IMR-90 (cell line): Measurements from ENCODE around the gene AUTS2. TPM values are rescaled to one million over a fixed set of nuclear protein-coding genes. Genes with fewer than 3 reads are reported as not detected.

Experiments
- ATAC-seq: fragments of 200-7000 bp; cut with Tn5 transposase; 2 replicates; pipeline ENCODE4 v1.9.1; 2020; ENCODE audit warnings: low read depth, mild to moderate bottlenecking, moderate library complexity
- BruUV-seq: library from RNA; stranded (reverse); fragments of 400-500 nt; replicated peaks from 2 replicates; lab custom pipeline; 2021; lab: Mats Ljungman, UMichigan
- CTCF ChIA-PET: fragments of 300-600 bp; formaldehyde crosslinking; extraction: SDS; loops from one replicate; lab custom pipeline; 2021; ENCODE audit warnings: antibody characterized with exemption; lab: Yijun Ruan, JAX
- POLR2A ChIA-PET: fragments of 300-600 bp; sonication (Branson Sonifier 250); formaldehyde crosslinking; loops from one replicate; lab custom pipeline; 2022; ENCODE audit warnings: antibody characterized with exemption; ENCODE audit not compliant: unreplicated experiment; lab: Charles Lee
- DNase-seq: peaks from one replicate; pipeline ENCODE4 v3.0.0; 2013
- H2AFZ ChIP-seq: replicated peaks from 2 replicates; pipeline ENCODE3; 2013; ENCODE audit warnings: low read length, mild to moderate bottlenecking; ENCODE audit not compliant: poor library complexity
- H2AK5ac ChIP-seq: 2 replicates; pipeline ENCODE4 v1.6.1; 2013; ENCODE audit warnings: low read depth, low read length, inconsistent platforms
- H2AK9ac ChIP-seq: replicated peaks from 2 replicates; pipeline ENCODE3; 2013; ENCODE audit warnings: mild to moderate bottlenecking, low read depth, low read length, moderate library complexity; ENCODE audit not compliant: poor library complexity
- H2BK120ac ChIP-seq: 2 replicates; pipeline ENCODE4 v1.6.1; 2013; ENCODE audit warnings: low read depth, low read length, inconsistent platforms
- H2BK15ac ChIP-seq: 3 replicates; pipeline ENCODE4 v1.6.1; 2013; ENCODE audit warnings: low read depth, low read length, inconsistent platforms
- H2BK20ac ChIP-seq: 2 replicates; pipeline ENCODE4 v1.6.1; 2013; ENCODE audit warnings: low read depth, mild to moderate bottlenecking, inconsistent platforms, low read length, moderate library complexity
- H2BK5ac ChIP-seq: 2 replicates; pipeline ENCODE4 v1.6.1; 2013; ENCODE audit warnings: mild to moderate bottlenecking, low read depth, low read length, inconsistent platforms; ENCODE audit not compliant: poor library complexity, severe bottlenecking
- H3K14ac ChIP-seq: replicated peaks from 2 replicates; pipeline ENCODE4 v1.6.1; 2013; ENCODE audit warnings: low read depth, low read length, inconsistent platforms
- H3K18ac ChIP-seq: 2 replicates; pipeline ENCODE4 v1.6.1; 2013; ENCODE audit warnings: low read depth, low read length, control low read depth
- H3K23ac ChIP-seq: 2 replicates; pipeline ENCODE4 v1.6.1; 2013; ENCODE audit warnings: low read depth, low read length, inconsistent platforms
- H3K27ac ChIP-seq: 2 replicates; pipeline ENCODE4 v1.5.1; 2013; ENCODE audit warnings: mild to moderate bottlenecking, control low read depth, low read length; ENCODE audit not compliant: insufficient read depth
- H3K27me3 ChIP-seq: 2 replicates; pipeline ENCODE4 v1.6.1; 2013; ENCODE audit warnings: low read length; ENCODE audit not compliant: control insufficient read depth, insufficient read depth
- H3K36me3 ChIP-seq: 2 replicates; pipeline ENCODE4 v1.6.1; 2013; ENCODE audit warnings: low read length, mixed read lengths; ENCODE audit not compliant: control insufficient read depth, insufficient read depth
- H3K4ac ChIP-seq: 2 replicates; pipeline ENCODE4 v1.6.1; 2013; ENCODE audit warnings: low read depth, low read length, inconsistent platforms
- H3K4me1 ChIP-seq: 2 replicates; pipeline ENCODE4 v1.6.1; 2013; ENCODE audit warnings: low read length, mixed read lengths; ENCODE audit not compliant: control insufficient read depth, insufficient read depth
- H3K4me2 ChIP-seq: 2 replicates; pipeline ENCODE4 v1.6.1; 2013; ENCODE audit warnings: low read depth, mild to moderate bottlenecking, control low read depth, low read length, moderate library complexity
- H3K4me3 ChIP-seq: 2 replicates; pipeline ENCODE4 v1.5.1; 2013; ENCODE audit warnings: low read depth, mild to moderate bottlenecking, control low read depth, low read length, moderate library complexity; ENCODE audit not compliant: insufficient read depth
- H3K56ac ChIP-seq: 2 replicates; pipeline ENCODE4 v1.6.1; 2013; ENCODE audit warnings: low read length, inconsistent platforms; ENCODE audit not compliant: insufficient read depth; ENCODE audit errors: extremely low read depth
- H3K79me1 ChIP-seq, 2 experiments: 2 replicates each; pipeline ENCODE4 v1.6.1; 2013; ENCODE audit warnings: low read length in 2 of 2, inconsistent platforms in 1 of 2, low read depth in 1 of 2
- H3K9ac ChIP-seq: 2 replicates; pipeline ENCODE4 v1.6.1; 2013; ENCODE audit warnings: low read depth, low read length, control low read depth
- H3K9me1 ChIP-seq: 2 replicates; pipeline ENCODE4 v1.6.1; 2013; ENCODE audit warnings: low read length, inconsistent platforms; ENCODE audit not compliant: insufficient read depth
- H3K9me3 ChIP-seq: 2 replicates; pipeline ENCODE4 v1.6.1; 2013; ENCODE audit warnings: low read length; ENCODE audit not compliant: control insufficient read depth, insufficient read depth
- H4K20me1 ChIP-seq: 2 replicates; pipeline ENCODE4 v1.6.1; 2013; ENCODE audit warnings: low read length, inconsistent platforms; ENCODE audit not compliant: insufficient read depth
- H4K5ac ChIP-seq: 2 replicates; pipeline ENCODE4 v1.6.1; 2013; ENCODE audit warnings: mild to moderate bottlenecking, low read depth, low read length, control low read depth
- H4K8ac ChIP-seq, 2 experiments: 2 replicates each; pipeline ENCODE4 v1.6.1; 2013; ENCODE audit warnings: low read depth in 2 of 2, low read length in 2 of 2, control low read depth in 1 of 2, inconsistent platforms in 1 of 2
- H4K91ac ChIP-seq: 2 replicates; pipeline ENCODE4 v1.6.1; 2013; ENCODE audit warnings: low read depth, low read length, inconsistent platforms; ENCODE audit not compliant: insufficient read depth
- BHLHE40 ChIP-seq: fragments of 150-350 bp; IDR thresholded peaks from 2 replicates; pipeline ENCODE4 v1.6.1; 2016; ENCODE audit warnings: mild to moderate bottlenecking, low read depth, low read length
- CEBPB ChIP-seq: IDR thresholded peaks from 2 replicates; pipeline ENCODE4 v1.6.1; 2012; ENCODE audit warnings: low read depth, low read length, improper control_type of control experiment
- CHD1 ChIP-seq: IDR thresholded peaks from 2 replicates; pipeline ENCODE4 v1.6.1; 2012; ENCODE audit warnings: low read depth, low read length, improper control_type of control experiment
- FOS ChIP-seq: fragments of 150-350 bp; IDR thresholded peaks from 2 replicates; pipeline ENCODE4 v1.6.1; 2016; ENCODE audit warnings: low read depth, low read length
- MAFK ChIP-seq: IDR thresholded peaks from 2 replicates; pipeline ENCODE4 v1.6.1; 2012; ENCODE audit warnings: low read depth, low read length, improper control_type of control experiment
- MAZ ChIP-seq: IDR thresholded peaks from 2 replicates; pipeline ENCODE4 v1.6.1; 2012; ENCODE audit warnings: low read depth, mild to moderate bottlenecking, low read length, improper control_type of control experiment, moderate library complexity, borderline replicate concordance
- MXI1 ChIP-seq: IDR thresholded peaks from 2 replicates; pipeline ENCODE4 v1.6.1; 2012; ENCODE audit warnings: low read depth, mild to moderate bottlenecking, low read length, moderate library complexity, borderline replicate concordance
- NFE2L2 ChIP-seq: fragments of 150-350 bp; IDR thresholded peaks from 2 replicates; pipeline ENCODE4 v1.6.1; 2016; ENCODE audit warnings: low read depth, mild to moderate bottlenecking, low read length
- POLR2A ChIP-seq: IDR thresholded peaks from 2 replicates; pipeline ENCODE4 v1.6.1; 2012; ENCODE audit warnings: mild to moderate bottlenecking, low read depth, low read length
- RCOR1 ChIP-seq: IDR thresholded peaks from 2 replicates; pipeline ENCODE4 v1.6.1; 2012; ENCODE audit warnings: mild to moderate bottlenecking, low read length, improper control_type of control experiment; ENCODE audit not compliant: insufficient replicate concordance
- RFX5 ChIP-seq: IDR thresholded peaks from 2 replicates; pipeline ENCODE4 v1.8.0; 2012; ENCODE audit warnings: low read depth, mild to moderate bottlenecking, low read length, moderate library complexity
- SMC3 ChIP-seq: fragments of 150-350 bp; IDR thresholded peaks from 2 replicates; pipeline ENCODE4 v1.6.1; 2016; ENCODE audit warnings: low read depth, mild to moderate bottlenecking, antibody characterized with exemption, low read length, moderate library complexity
- WGBS, 2 experiments: methylation state at CpG; one replicate each; pipeline versions ENCODE4 v1.1.5 to v1.1.7; 2013; ENCODE audit warnings: missing lambda C conversion rate in 2 of 2; ENCODE audit not compliant: insufficient read length in 1 of 2; ENCODE audit errors: extremely low coverage in 2 of 2; 5-methylcytosine and 5-hydroxymethylcytosine counted together
- dilution Hi-C: fragments of 300-500 bp; cut with HindIII; formaldehyde crosslinking; loops from one replicate; pipeline ENCODE4 v1.14.3; 2018; ENCODE audit warnings: low sequenced_read_pairs; ENCODE audit not compliant: unreplicated experiment
- in situ Hi-C: fragments of 300-500 bp; cut with MboI; formaldehyde crosslinking; loops from 3 replicates; pipeline ENCODE4 v1.14.3; 2019; ENCODE audit warnings: low sequenced_read_pairs, inconsistent platforms, mixed read lengths
- intact Hi-C: fragments of 100-400 bp; cut with micrococcal nuclease; formaldehyde crosslinking; loops from 2 replicates; pipeline ENCODE4 v1.10.0; 2022
- polyA plus RNA-seq, 3 experiments: library from polyadenylated mRNA; depleted of rRNA; stranded (reverse); fragments of >200 nt; gene quantifications; 2 replicates each; pipeline ENCODE4 v1.2.3, GENCODE V29; 2012; ENCODE audit warnings: low replicate concordance in 1 of 3
- total RNA-seq: library from RNA; depleted of rRNA; stranded (reverse); fragments of >200 nt; gene quantifications from 2 replicates; pipeline ENCODE4 v1.2.3, GENCODE V29; 2012
- TF ChIP-seq, protein P1 (sequence below): fragments of 150-350 bp; IDR thresholded peaks from 2 replicates; pipeline ENCODE4 v1.6.1; 2017; ENCODE audit warnings: mild to moderate bottlenecking, antibody characterized with exemption, low read length, low read depth
- TF ChIP-seq, protein P2 (sequence below): fragments of 150-350 bp; IDR thresholded peaks from 2 replicates; pipeline ENCODE4 v1.6.1; 2016; ENCODE audit warnings: low read depth, mild to moderate bottlenecking, low read length, moderate library complexity, borderline replicate concordance
- TF ChIP-seq, protein P3 (sequence below): conservative IDR thresholded peaks from 2 replicates; pipeline ENCODE4 v1.5.1; 2012; ENCODE audit warnings: mild to moderate bottlenecking, low read depth, low read length, improper control_type of control experiment

Gene AUTS2
- total and polyA plus RNA-seq, 2 of the 4 experiments (the other 2 are of a cell fraction): 0.90 to 3.0 TPM

DNA sequence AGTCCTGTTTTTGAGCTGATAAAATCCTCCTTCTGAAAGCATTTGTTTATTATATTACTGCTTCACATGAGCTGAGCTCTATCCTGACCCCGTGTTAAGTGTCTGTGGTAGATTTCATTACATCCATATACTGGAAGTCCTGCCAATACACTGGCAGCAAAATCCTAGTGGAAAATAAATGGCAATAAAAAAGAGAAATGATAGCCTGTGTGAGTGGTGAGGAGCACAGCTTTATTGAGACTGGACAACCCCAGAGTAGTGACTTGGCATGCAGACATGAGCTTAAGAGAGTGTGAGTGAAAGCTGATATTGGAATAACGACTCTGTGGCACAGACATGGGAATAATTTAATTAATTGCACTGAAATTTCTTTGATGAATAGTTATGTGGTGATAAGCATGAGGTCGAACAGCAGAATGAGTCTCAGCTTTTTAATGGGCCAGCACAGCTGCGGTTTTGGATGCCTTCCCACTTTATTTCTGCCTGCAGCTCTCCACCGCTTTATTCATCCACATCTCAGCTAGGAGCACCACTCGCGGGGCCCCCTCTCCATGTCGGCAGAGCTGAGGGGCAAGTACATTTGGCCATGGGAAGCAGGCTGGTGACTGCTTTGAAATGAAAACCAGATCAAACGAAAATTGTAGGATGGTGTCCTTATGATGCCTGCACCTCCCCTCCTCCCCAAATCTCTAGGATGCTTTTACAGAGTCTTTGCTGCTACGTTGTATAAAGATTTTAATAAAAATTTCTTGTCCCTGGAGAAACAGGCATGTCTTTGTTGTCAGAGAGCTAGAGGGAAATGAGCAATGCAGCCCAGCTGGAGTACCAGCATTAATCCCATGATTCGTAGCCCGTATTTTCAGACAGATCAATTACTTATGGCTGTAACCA, 494.3 kb downstream of the AUTS2 start:
- no peaks in the 10 kb centered on the region for H3K27me3 ChIP-seq
- no peak overlapping the region for H2BK120ac ChIP-seq
- ChIA-PET CTCF (interaction anchor here (0.6 kb wide), 1 partner anchor 587 kb away, joined by 3 read pairs; no protein-coding TSS in a partner anchor), POLR2A (no interaction called here)
- no peak overlapping the region for H2AK9ac ChIP-seq
- H3K14ac ChIP-seq: no peak overlapping the region
- H3K18ac ChIP-seq: no peak overlapping the region
- no peak overlapping the region for H3K27ac ChIP-seq
- no peak overlapping the region for H2BK15ac ChIP-seq
- no peak for ATAC-seq
- DNase-seq: peak; percentile 0
- no peak overlapping the region for H3K4me2 ChIP-seq
- no peak overlapping the region for H3K56ac ChIP-seq
- 0 out of 2 replicates have a peak, but pooled peaks cover 2% of the 10 kb centered on the region for H3K9me3 ChIP-seq
- H3K79me1 ChIP-seq: no peaks in the 10 kb centered on the region
- H3K4ac ChIP-seq: no peak overlapping the region
- H2AK5ac ChIP-seq: no peak overlapping the region
- dilution Hi-C loops (no loop called here), intact Hi-C loops (no loop called here), in situ Hi-C loops (no loop called here)
- H3K9ac ChIP-seq: no peak overlapping the region
- H2BK5ac ChIP-seq: no peak overlapping the region
- no TSS peak for BruUV-seq
- H4K5ac ChIP-seq: no peak overlapping the region
- H3K4me3 ChIP-seq: no peak overlapping the region
- no peaks in the 10 kb centered on the region for H4K20me1 ChIP-seq
- H3K9me1 ChIP-seq: no peaks in the 10 kb centered on the region
- H3K4me1 ChIP-seq: no peaks in the 10 kb centered on the region
- no peak overlapping the region for H4K8ac ChIP-seq
- no peak overlapping the region for H2AFZ ChIP-seq
- H3K36me3 ChIP-seq: no peaks in the 10 kb centered on the region
- no peak overlapping the region for H4K91ac ChIP-seq
- H2BK20ac ChIP-seq: no peak overlapping the region
- H3K23ac ChIP-seq: no peak overlapping the region
- WGBS, 2 experiments: no CpG with 5 or more reads among the region's 12 CpGs
- TF ChIP-seq CEBPB (no peak), POLR2A (no peak), MXI1 (no peak), CHD1 (no peak), MAZ (no peak), RFX5 (no peak), NFE2L2 (no peak), SMC3 (no peak), BHLHE40 (no peak), MAFK (no peak), FOS (no peak), RCOR1 (no peak)
- TF ChIP-seq, protein P1, sequence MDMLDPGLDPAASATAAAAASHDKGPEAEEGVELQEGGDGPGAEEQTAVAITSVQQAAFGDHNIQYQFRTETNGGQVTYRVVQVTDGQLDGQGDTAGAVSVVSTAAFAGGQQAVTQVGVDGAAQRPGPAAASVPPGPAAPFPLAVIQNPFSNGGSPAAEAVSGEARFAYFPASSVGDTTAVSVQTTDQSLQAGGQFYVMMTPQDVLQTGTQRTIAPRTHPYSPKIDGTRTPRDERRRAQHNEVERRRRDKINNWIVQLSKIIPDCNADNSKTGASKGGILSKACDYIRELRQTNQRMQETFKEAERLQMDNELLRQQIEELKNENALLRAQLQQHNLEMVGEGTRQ: no peak
- TF ChIP-seq, protein P2, sequence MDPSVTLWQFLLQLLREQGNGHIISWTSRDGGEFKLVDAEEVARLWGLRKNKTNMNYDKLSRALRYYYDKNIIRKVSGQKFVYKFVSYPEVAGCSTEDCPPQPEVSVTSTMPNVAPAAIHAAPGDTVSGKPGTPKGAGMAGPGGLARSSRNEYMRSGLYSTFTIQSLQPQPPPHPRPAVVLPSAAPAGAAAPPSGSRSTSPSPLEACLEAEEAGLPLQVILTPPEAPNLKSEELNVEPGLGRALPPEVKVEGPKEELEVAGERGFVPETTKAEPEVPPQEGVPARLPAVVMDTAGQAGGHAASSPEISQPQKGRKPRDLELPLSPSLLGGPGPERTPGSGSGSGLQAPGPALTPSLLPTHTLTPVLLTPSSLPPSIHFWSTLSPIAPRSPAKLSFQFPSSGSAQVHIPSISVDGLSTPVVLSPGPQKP: no peak
- TF ChIP-seq, protein P3, sequence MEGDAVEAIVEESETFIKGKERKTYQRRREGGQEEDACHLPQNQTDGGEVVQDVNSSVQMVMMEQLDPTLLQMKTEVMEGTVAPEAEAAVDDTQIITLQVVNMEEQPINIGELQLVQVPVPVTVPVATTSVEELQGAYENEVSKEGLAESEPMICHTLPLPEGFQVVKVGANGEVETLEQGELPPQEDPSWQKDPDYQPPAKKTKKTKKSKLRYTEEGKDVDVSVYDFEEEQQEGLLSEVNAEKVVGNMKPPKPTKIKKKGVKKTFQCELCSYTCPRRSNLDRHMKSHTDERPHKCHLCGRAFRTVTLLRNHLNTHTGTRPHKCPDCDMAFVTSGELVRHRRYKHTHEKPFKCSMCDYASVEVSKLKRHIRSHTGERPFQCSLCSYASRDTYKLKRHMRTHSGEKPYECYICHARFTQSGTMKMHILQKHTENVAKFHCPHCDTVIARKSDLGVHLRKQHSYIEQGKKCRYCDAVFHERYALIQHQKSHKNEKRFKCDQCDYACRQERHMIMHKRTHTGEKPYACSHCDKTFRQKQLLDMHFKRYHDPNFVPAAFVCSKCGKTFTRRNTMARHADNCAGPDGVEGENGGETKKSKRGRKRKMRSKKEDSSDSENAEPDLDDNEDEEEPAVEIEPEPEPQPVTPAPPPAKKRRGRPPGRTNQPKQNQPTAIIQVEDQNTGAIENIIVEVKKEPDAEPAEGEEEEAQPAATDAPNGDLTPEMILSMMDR: no peak
